Neural progenitor cell (in vitro differentiated cells): Measurements from ENCODE around the gene ADCY2.

ENCODE experiments used
- EZH2phosphoT487 ChIP-seq: fragments of 200-600 bp; sonication (generic); IDR thresholded peaks from 2 replicates; pipeline ENCODE4 v1.6.1; 2017; ENCODE audit warnings: antibody characterized with exemption
- TF ChIP-seq, protein P1 (sequence below): fragments of 200-600 bp; sonication (generic); IDR thresholded peaks from 2 replicates; pipeline ENCODE4 v1.5.1; 2017; ENCODE audit warnings: antibody characterized with exemption, mild to moderate bottlenecking

- TF ChIP-seq, protein P1, sequence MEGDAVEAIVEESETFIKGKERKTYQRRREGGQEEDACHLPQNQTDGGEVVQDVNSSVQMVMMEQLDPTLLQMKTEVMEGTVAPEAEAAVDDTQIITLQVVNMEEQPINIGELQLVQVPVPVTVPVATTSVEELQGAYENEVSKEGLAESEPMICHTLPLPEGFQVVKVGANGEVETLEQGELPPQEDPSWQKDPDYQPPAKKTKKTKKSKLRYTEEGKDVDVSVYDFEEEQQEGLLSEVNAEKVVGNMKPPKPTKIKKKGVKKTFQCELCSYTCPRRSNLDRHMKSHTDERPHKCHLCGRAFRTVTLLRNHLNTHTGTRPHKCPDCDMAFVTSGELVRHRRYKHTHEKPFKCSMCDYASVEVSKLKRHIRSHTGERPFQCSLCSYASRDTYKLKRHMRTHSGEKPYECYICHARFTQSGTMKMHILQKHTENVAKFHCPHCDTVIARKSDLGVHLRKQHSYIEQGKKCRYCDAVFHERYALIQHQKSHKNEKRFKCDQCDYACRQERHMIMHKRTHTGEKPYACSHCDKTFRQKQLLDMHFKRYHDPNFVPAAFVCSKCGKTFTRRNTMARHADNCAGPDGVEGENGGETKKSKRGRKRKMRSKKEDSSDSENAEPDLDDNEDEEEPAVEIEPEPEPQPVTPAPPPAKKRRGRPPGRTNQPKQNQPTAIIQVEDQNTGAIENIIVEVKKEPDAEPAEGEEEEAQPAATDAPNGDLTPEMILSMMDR, result no peak
- TF ChIP-seq EZH2phosphoT487, result no peak
These were observed 470.3 kb downstream of the ADCY2 start for GRCh38 chr5:7866196-7866595.
